OCI-LY3 (cell line): ENCODE data around the gene SERTAD3.

Source experiments
- CTCF ChIP-seq: fragments of 200-600, 300-600 bp; sonication (generic); IDR thresholded peaks from 2 replicates; pipeline ENCODE4 v1.5.1; 2014; ENCODE audit warnings: antibody characterized with exemption, low read length, low read depth
- EZH2phosphoT487 ChIP-seq: fragments of 200-600 bp; shearing (Covaris generic); IDR thresholded peaks from 2 replicates; pipeline ENCODE4 v1.6.1; 2018; ENCODE audit warnings: antibody characterized with exemption, mixed run types, low read depth

GRCh38 chr19:40411125-40411842 lies 32.9 kb downstream of the SERTAD3 start:
- TF ChIP-seq CTCF (no peak), EZH2phosphoT487 (no peak)
